Frontal cortex (tissue), 4 donors: ENCODE measurements around the gene FSTL4. TPM values are rescaled to one million over a fixed set of nuclear protein-coding genes. Genes with fewer than 3 reads are reported as not detected.
"Not testable (repeated sequence)": the region's sequence is repeated elsewhere in the genome, so short reads cannot be mapped to it uniquely, and the experiment has no call there.

Source experiments
- DNase-seq, 2 donors: peaks; one replicate each; pipeline ENCODE4 v3.0.0; 2012; ENCODE audit warnings: low spot score in 2 of 2
- FAIRE-seq: peaks from 2 replicates; lab custom pipeline; 2012; peaks lifted over from hg19 to GRCh38; lab: Jason Lieb, UNC
- total RNA-seq: library from RNA; depleted of rRNA; stranded (reverse); fragments of >200 nt; gene quantifications from one replicate; pipeline ENCODE4 v1.2.3, GENCODE V29; 2014
- donor health status: control.
- donor health status: control.
- donor health status: control.

FSTL4 gene
- total RNA-seq, 1 donor from 2014 or later = 0.82 TPM

GRCh38 chr5:133562554-133562953, 49.8 kb downstream of the FSTL4 start:
- no peak for DNase-seq
- no peak for FAIRE-seq

- FAIRE-seq (no peak), DNase-seq (no peak)
Measured at GRCh38 chr5:133559960-133560359, 52.4 kb downstream of the FSTL4 start.

GRCh38 chr5:133556551-133556950, 55.8 kb downstream of the FSTL4 start:
- no peak for FAIRE-seq
- no peak for DNase-seq

- FAIRE-seq (no peak), DNase-seq (no peak)
Measured at GRCh38 chr5:133554279-133554678, 58.1 kb downstream of the FSTL4 start.

- FAIRE-seq (no peak), DNase-seq (no peak)
Measured at GRCh38 chr5:133552925-133553525, 59.3 kb downstream of the FSTL4 start.

- FAIRE-seq (no peak), DNase-seq (no peak)
Measured at GRCh38 chr5:133546500-133546899, 65.8 kb downstream of the FSTL4 start.

- no peak for DNase-seq
- FAIRE-seq = no peak
Measured at GRCh38 chr5:133544346-133544745, 68.0 kb downstream of the FSTL4 start.

GRCh38 chr5:133539818-133540217, 72.5 kb downstream of the FSTL4 start:
- FAIRE-seq (no peak), DNase-seq (no peak)

GRCh38 chr5:133538718-133539117, 73.6 kb downstream of the FSTL4 start:
- FAIRE-seq (no peak), DNase-seq (no peak)

- not testable (repeated sequence) for FAIRE-seq, DNase-seq
Measured at GRCh38 chr5:133535241-133535929, 77.0 kb downstream of the FSTL4 start.

GRCh38 chr5:133534566-133534965, 77.8 kb downstream of the FSTL4 start:
- DNase-seq = no peak
- FAIRE-seq = no peak

GRCh38 chr5:133533541-133533940, 78.8 kb downstream of the FSTL4 start:
- no peak for FAIRE-seq
- no peak for DNase-seq

- DNase-seq = no peak
Measured at GRCh38 chr5:133531594-133531993, 80.7 kb downstream of the FSTL4 start.

GRCh38 chr5:133531178-133531577, 81.2 kb downstream of the FSTL4 start:
- no peak for FAIRE-seq
- DNase-seq = no peak

More at GRCh38 chr5:133531594-133531993, 80.7 kb downstream of the FSTL4 start:
- FAIRE-seq = no peak

- DNase-seq = no peak
- FAIRE-seq = no peak
Measured at GRCh38 chr5:133530270-133530669, 82.1 kb downstream of the FSTL4 start.

GRCh38 chr5:133528841-133529240, 83.5 kb downstream of the FSTL4 start:
- FAIRE-seq = no peak
- no peak for DNase-seq

- DNase-seq (no peak), FAIRE-seq (no peak)
Measured at GRCh38 chr5:133527311-133527710, 85.0 kb downstream of the FSTL4 start.

- FAIRE-seq (no peak), DNase-seq (no peak)
Measured at GRCh38 chr5:133526368-133526767, 86.0 kb downstream of the FSTL4 start.

- no peak for DNase-seq
Measured at GRCh38 chr5:133525126-133525525, 87.2 kb downstream of the FSTL4 start.

GRCh38 chr5:133524666-133525065, 87.7 kb downstream of the FSTL4 start:
- FAIRE-seq (no peak), DNase-seq (no peak)

More at GRCh38 chr5:133525126-133525525, 87.2 kb downstream of the FSTL4 start:
- FAIRE-seq = no peak

- DNase-seq (no peak), FAIRE-seq (no peak)
Measured at GRCh38 chr5:133523961-133524586, 88.3 kb downstream of the FSTL4 start.
